Testis (tissue), 3 donors: Measurements from ENCODE around the gene MATN1. TPM values are rescaled to one million over a fixed set of nuclear protein-coding genes. Genes with fewer than 3 reads are reported as not detected.

Experiments
- DNase-seq: peaks from one replicate; pipeline ENCODE4 v3.0.0-alpha.2; 2019
- H3K27ac ChIP-seq, 2 donors: fragments of 200-600 bp; sonication (generic); one replicate each; pipeline ENCODE4 v1.5.1; 2019
- H3K27me3 ChIP-seq: fragments of 200-600 bp; sonication (generic); one replicate; pipeline ENCODE4 v1.5.1; 2019
- H3K36me3 ChIP-seq: fragments of 200-600 bp; sonication (generic); one replicate; pipeline ENCODE4 v1.5.1; 2017; ENCODE audit warnings: low read depth; ENCODE audit errors: missing control alignments
- H3K4me1 ChIP-seq: fragments of 200-600 bp; sonication (generic); one replicate; pipeline ENCODE4 v1.5.1; 2019
- H3K4me3 ChIP-seq, 2 donors: fragments of 200-600 bp; sonication (generic); one replicate each; pipeline ENCODE4 v1.5.1; 2017 to 2019
- H3K9me3 ChIP-seq: fragments of 200-600 bp; sonication (generic); one replicate; pipeline ENCODE4 v1.5.1; 2017
- POLR2A ChIP-seq: fragments of 450-650 bp; IDR thresholded peaks from one replicate; pipeline ENCODE4 v1.6.1; 2017; ENCODE audit warnings: antibody characterized with exemption, mild to moderate bottlenecking, moderate library complexity
- WGBS, 2 donors: methylation state at CpG; one replicate each; pipeline ENCODE4 v1.1.5; 2018; 5-methylcytosine and 5-hydroxymethylcytosine counted together
- intact Hi-C: fragments of 100-400 bp; cut with DNase I; formaldehyde crosslinking; loops from one replicate; pipeline ENCODE4 v1.15.1; 2023; ENCODE audit warnings: low total_unique reads
- polyA plus RNA-seq: library from polyadenylated mRNA; stranded (reverse); fragments of 350-450 nt; fragmentation: Illumina TruSeq; extraction: RNeasy Lipid Tissue Mini Kit (QIAGEN cat#74804); gene quantifications from one replicate; pipeline ENCODE4 v1.2.3, GENCODE V29; 2014; ENCODE audit warnings: low read depth, low replicate concordance; ENCODE audit not compliant: insufficient read depth
- total RNA-seq, 2 donors: library from RNA; depleted of rRNA; stranded (reverse); fragments of >200 nt; gene quantifications; one replicate each; pipeline ENCODE4 v1.2.3, GENCODE V29; 2016
- TF ChIP-seq, protein P1 (sequence below), 3 experiments: fragments of 450-650 bp in 2 of 3; fragments of 200-600 bp in 1 of 3; sonication (generic) in 1 of 3; IDR thresholded peaks; one replicate each; pipeline ENCODE4 v1.5.1; 2016 to 2019; ENCODE audit warnings: antibody characterized with exemption in 3 of 3, mild to moderate bottlenecking in 2 of 3, moderate library complexity in 1 of 3

Gene MATN1
- total and polyA plus RNA-seq, 3 donors from 2014 or later, result 0.32 to 0.62 (median 0.55) TPM

DNA sequence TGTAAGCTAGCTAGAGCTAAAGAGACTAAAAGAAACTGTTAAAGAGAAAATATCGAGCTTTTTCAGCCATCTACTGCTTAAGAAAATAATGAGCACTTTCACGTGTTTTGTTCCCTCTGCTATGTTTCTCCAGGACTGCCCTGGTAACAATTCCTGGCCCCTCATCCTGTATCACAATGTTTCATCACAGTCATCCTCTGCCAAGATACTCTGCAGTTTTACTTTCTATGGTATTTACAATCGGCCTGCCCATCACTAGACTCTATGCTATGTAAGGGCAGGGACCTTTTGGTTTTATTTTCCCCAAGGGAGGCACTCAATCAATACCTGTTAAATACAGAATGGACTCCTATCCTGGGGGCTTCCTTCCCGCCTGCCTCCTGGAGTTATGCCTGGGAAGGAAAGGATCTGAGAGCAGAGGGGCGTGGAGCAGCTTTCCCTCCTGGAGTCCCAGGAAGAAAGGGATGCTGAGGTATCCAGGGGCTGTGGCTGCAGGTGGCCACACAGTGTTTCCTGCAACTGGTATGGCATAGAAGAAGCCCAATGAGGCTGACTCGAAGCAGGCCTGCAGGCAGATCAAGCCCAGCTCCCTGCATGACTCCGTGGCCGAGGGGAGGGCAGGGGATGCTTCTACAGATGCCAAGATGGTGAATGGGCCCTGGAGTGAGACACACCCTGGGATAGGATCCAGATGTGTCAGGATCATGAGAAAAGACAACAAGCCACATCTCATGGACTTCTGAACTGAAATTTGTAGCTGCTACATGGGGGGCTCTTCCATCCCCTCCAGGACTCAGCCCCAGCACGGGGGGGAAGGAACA, 52.9 kb downstream of the MATN1 start:
- no peak for TF ChIP-seq POLR2A
- TF ChIP-seq, protein P1, sequence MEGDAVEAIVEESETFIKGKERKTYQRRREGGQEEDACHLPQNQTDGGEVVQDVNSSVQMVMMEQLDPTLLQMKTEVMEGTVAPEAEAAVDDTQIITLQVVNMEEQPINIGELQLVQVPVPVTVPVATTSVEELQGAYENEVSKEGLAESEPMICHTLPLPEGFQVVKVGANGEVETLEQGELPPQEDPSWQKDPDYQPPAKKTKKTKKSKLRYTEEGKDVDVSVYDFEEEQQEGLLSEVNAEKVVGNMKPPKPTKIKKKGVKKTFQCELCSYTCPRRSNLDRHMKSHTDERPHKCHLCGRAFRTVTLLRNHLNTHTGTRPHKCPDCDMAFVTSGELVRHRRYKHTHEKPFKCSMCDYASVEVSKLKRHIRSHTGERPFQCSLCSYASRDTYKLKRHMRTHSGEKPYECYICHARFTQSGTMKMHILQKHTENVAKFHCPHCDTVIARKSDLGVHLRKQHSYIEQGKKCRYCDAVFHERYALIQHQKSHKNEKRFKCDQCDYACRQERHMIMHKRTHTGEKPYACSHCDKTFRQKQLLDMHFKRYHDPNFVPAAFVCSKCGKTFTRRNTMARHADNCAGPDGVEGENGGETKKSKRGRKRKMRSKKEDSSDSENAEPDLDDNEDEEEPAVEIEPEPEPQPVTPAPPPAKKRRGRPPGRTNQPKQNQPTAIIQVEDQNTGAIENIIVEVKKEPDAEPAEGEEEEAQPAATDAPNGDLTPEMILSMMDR (IDR thresholded peaks at IDR 0.05), result no peak
- no peak for DNase-seq
- 59 to 70% methylated on average over 9 of the region's 9 CpGs for WGBS, 2 donors
- Histone ChIP-seq H3K27ac (no peak overlapping the region), H3K27me3 (no peaks in the 10 kb centered on the region), H3K4me1 (no peaks in the 10 kb centered on the region), H3K36me3 (no peaks in the 10 kb centered on the region), H3K4me3 (no peak overlapping the region), H3K9me3 (no peaks in the 10 kb centered on the region)
- intact Hi-C loops, result no loop called here

DNA sequence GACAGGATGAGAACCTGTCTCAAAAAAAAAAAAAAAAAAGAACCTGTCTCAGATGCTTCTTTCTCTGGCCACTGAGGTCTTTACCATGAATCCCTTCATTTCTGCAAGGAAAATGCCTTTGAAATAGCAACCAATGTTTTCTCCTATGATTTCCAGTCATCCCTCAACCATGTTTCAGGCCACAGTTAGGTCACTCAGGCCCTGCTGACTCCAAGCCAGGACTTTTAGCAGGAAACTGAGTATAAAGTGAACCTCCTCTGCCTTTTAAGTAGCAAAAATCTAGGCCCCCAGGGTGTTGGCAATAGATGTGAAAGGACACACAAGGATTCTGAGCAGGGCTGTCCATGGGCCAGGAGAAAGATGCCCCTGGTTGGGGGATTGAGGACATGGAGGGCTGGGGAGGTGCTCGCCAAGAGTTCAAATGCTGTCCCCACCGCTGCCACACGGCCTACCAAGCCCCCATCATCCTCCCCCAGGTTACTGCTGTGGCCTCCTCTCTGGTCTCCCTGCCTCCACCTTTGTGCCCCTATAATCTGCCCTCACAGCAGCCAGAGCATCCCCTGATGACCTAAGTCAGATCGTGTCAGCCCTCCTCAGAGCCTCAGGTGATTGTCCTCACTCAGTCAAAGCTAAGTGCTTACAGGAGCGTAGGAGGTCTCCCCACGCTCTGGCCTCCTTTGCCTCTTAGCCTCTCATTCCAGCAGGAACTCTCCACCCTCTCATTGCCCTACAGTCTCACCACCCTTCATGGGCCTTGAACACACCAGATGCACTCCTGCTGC, 54.6 kb downstream of the MATN1 start:
- no peak overlapping the region for H3K27ac ChIP-seq
- H3K27me3 ChIP-seq, result no peaks in the 10 kb centered on the region
- no peaks in the 10 kb centered on the region for H3K36me3 ChIP-seq
- DNase-seq, result no peak
- no peak overlapping the region for H3K4me3 ChIP-seq
- TF ChIP-seq, protein P1 (IDR thresholded peaks at IDR 0.05), result no peak
- no peak for TF ChIP-seq POLR2A
- 87 to 93% methylated on average over 4 to 6 of the region's 6 CpGs for WGBS, 2 donors
- no peaks in the 10 kb centered on the region for H3K9me3 ChIP-seq
- H3K4me1 ChIP-seq, result no peaks in the 10 kb centered on the region
- intact Hi-C loops, result no loop called here

DNA sequence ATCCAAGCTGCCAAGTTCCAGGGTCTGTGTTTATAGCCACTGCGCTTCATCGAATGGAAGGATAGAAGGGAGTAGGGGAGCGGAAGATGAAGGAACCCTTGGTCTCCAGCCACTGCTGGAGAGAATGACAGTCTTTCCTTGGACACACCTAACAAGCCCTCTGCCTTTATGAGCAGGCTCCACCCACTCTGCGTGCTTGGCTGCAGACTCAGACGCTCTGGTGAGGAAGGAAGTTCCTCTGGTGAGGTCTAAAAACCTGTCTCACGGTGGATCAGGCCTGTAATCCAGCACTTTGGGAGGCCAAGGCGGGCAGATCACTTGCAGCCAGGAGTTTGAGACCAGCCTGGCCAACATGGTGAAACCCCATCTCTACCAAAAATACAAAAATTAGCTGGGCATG, 55.4 kb downstream of the MATN1 start:
- H3K27ac ChIP-seq, result no peak overlapping the region
- no peak overlapping the region for H3K4me3 ChIP-seq
- TF ChIP-seq, protein P1 (IDR thresholded peaks at IDR 0.05), result no peak
- TF ChIP-seq POLR2A, result no peak
- no peaks in the 10 kb centered on the region for H3K27me3 ChIP-seq
- no peak for DNase-seq
- H3K9me3 ChIP-seq, result no peaks in the 10 kb centered on the region
- no peaks in the 10 kb centered on the region for H3K36me3 ChIP-seq
- no peaks in the 10 kb centered on the region for H3K4me1 ChIP-seq
- intact Hi-C loops, result no loop called here
- WGBS, 2 donors, result 61 to 67% methylated on average over 6 to 7 of the region's 7 CpGs

DNA sequence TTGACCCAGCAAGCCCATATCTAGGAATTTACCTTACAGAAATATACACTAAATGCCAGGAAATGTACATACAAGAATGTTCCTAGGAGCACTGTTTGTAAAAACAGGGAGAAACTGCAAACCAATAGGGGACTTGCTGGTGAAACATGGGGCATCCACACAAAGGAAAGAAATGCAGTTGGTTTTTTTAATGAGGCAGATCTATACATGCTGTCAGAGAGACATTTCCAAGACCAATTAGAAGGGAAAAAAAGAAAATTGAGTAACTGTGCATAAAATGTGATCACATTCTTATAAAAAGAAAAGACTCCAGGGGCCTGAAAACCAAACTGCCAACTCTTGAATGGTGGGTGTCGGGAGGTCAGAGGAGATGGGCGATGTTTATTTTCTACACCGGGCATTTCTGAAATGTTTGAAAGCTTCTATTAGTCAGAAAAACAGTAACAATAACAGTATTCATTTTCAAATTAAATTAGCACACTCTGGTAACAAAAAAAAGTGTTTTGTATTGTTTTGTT, 56.6 kb downstream of the MATN1 start:
- H3K27ac ChIP-seq, result no peak overlapping the region
- WGBS, 2 donors, result 80 to 88% methylated on average over 3 of the region's 3 CpGs
- DNase-seq, result no peak
- no peaks in the 10 kb centered on the region for H3K27me3 ChIP-seq
- H3K9me3 ChIP-seq, result no peaks in the 10 kb centered on the region
- H3K4me3 ChIP-seq, result no peak overlapping the region
- TF ChIP-seq, protein P1 (IDR thresholded peaks at IDR 0.05), result no peak
- no peak for TF ChIP-seq POLR2A
- intact Hi-C loops, result no loop called here
- no peaks in the 10 kb centered on the region for H3K36me3 ChIP-seq
- no peaks in the 10 kb centered on the region for H3K4me1 ChIP-seq
